IPS-18a (cell line): ENCODE measurements around the gene LONP1.

Source experiments
- H3K27ac ChIP-seq: one replicate; pipeline ENCODE4 v1.5.1; 2013; ENCODE audit warnings: low read length
- H3K27me3 ChIP-seq: one replicate; pipeline ENCODE4 v1.6.1; 2013; ENCODE audit warnings: mild to moderate bottlenecking, low read length; ENCODE audit not compliant: control insufficient read depth, insufficient read depth
- H3K36me3 ChIP-seq: one replicate; pipeline ENCODE4 v1.6.1; 2013; ENCODE audit warnings: low read depth, low read length; ENCODE audit not compliant: control insufficient read depth
- H3K4me1 ChIP-seq: one replicate; pipeline ENCODE4 v1.6.1; 2013; ENCODE audit warnings: low read depth, low read length; ENCODE audit not compliant: control insufficient read depth
- H3K4me3 ChIP-seq: one replicate; pipeline ENCODE4 v1.5.1; 2013; ENCODE audit warnings: low read length
- H3K9ac ChIP-seq: one replicate; pipeline ENCODE4 v1.6.1; 2013; ENCODE audit warnings: mild to moderate bottlenecking, low read length, moderate library complexity
- H3K9me3 ChIP-seq: one replicate; pipeline ENCODE4 v1.6.1; 2013; ENCODE audit warnings: low read depth, low read length; ENCODE audit not compliant: control insufficient read depth

Gene LONP1

DNA sequence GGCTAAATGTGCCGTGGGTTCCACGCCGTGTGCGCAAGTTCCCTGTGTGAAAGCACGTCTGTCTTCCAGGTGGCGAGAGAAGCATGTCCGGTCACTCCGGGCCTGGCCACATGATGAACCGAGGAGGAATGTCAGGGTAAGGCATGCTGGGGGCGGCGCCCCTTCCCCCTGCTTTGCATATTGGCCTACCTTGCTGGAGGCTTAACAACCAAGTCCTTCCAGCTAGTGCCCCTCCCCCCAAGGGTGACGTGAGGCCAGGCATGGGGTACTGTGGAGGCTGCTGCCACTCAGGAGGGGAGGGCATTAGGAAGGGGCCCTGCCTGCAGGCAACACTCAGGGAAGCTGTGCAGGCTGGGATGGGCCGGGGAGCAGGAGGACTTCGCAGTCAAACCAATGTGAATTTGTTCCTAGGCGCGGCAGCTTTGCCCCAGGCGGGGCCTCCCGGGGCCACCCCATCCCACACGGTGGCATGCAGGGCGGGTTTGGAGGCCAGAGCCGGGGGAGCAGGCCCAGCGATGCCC, 52.1 kb downstream of the LONP1 start:
- Histone ChIP-seq H3K4me3 (no peak overlapping the region), H3K27ac (no peak overlapping the region), H3K27me3 (no peaks in the 10 kb centered on the region), H3K4me1 (no peaks in the 10 kb centered on the region), H3K9ac (no peak overlapping the region), H3K36me3 (peaks cover 67% of the 10 kb centered on the region), H3K9me3 (no peaks in the 10 kb centered on the region)

DNA sequence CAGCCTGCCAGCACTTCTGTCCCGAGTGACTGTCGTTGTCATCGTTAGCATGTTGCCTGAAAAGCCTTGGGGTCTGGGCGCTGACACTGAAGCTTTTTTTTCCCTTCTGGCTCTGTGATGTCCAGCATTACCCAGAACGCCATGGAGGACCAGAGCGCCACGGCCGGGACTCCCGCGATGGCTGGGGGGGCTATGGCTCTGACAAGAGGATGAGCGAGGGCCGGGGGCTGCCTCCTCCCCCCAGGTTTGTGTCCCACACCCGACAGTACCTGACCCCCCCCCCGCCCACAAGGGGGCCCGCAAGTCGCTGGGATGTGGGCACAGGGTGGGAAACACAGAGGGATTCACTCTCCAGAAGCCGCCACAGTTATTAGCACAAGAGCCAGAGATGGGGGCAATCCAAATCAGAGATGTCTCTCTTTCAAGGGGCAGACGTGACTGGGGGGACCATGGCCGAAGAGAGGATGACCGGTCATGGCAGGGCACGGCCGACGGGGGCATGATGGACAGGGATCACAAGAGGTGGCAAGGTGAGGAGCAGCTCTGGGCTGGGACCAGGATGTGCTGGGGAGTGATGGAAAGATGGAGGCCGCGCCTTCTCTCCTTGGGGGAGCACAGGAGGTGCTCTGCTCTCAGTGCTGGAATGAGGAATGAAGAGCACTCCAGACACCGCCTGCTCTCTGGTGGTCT, 52.9 kb downstream of the LONP1 start:
- Histone ChIP-seq H3K4me3 (no peak overlapping the region), H3K36me3 (peaks cover 70% of the 10 kb centered on the region), H3K9ac (no peak overlapping the region), H3K9me3 (no peaks in the 10 kb centered on the region), H3K27ac (no peak overlapping the region), H3K27me3 (no peaks in the 10 kb centered on the region), H3K4me1 (no peaks in the 10 kb centered on the region)

DNA sequence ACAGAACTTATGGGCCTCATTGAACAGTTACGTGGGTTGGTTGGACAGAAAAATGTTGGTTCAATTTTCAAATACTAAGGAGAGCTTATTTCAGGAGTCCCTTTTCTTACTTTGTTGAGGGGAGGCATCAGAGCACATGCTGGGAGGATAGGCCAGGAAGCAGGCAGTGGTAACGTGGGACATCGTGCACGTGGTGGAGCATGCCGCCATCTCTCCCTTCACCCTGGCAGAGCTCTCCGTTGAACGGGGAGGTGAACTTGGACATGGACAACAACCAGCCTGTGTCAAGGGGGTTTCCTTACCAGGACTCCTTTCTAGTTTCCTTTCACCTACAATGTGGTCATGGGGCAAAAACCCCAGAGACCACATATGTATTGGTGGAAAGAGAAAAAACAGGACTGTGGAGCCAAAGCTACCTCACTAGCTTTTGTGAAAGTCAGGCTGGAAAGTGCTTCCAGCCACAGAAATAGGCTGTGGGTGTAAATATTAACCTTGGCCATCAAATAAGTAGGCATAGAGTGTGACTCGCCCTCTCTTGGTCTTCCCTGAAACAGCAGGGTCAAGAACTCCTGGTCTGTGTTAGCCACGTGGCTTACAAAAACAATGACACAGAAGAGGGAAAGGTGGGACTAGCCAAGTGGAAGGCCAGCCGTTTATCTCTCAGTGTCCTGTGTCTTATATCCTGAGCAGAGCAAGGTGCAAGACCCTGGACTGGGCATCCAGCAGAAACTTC, 54.0 kb downstream of the LONP1 start:
- no peak overlapping the region for H3K4me3 ChIP-seq
- no peak overlapping the region for H3K27ac ChIP-seq
- no peaks in the 10 kb centered on the region for H3K9me3 ChIP-seq
- H3K36me3 ChIP-seq, result peaks cover 81% of the 10 kb centered on the region
- no peaks in the 10 kb centered on the region for H3K4me1 ChIP-seq
- H3K9ac ChIP-seq, result no peak overlapping the region
- H3K27me3 ChIP-seq, result no peaks in the 10 kb centered on the region

DNA sequence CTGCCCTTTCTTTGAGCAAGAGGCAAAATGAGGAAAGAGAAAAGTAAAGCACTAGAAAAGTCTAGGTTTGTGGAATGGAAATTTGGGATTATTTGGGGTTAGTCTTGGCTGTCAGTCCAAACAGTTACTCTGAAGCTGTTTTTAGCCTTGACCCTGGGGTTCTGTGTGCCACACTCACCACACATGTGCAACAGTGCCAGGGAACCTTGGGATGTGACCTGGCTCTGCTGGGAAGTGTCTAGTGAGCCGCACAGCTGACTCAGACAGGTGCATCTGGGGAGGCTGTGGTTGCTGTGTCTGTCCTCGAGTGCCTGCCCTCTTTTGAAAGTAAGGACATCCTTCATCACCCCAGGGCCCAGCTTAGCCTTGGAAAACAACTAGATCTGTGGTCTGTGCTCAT, 55.4 kb downstream of the LONP1 start:
- Histone ChIP-seq H3K4me3 (no peak overlapping the region), H3K9me3 (no peaks in the 10 kb centered on the region), H3K4me1 (no peaks in the 10 kb centered on the region), H3K27me3 (no peaks in the 10 kb centered on the region), H3K9ac (no peak overlapping the region), H3K36me3 (peaks cover 87% of the 10 kb centered on the region), H3K27ac (no peak overlapping the region)

DNA sequence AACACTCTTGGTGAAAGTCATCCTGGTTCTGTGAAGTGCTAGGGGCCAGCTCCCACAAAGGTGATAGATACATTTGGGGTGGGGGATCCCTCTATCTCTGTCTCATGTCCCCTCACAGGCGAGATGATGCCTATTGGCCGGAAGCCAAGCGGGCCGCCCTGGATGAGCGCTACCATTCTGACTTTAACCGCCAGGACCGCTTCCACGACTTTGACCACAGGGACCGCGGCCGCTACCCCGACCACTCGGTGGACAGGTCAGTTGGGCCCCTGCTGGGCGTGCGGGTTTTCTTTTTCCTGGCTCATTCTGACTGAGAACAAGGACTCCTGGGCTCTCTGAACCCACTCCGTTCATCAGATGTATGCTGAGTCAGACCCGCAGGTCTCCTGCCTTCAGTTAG, 56.0 kb downstream of the LONP1 start:
- H3K4me3 ChIP-seq, result no peak overlapping the region
- H3K9me3 ChIP-seq, result no peaks in the 10 kb centered on the region
- H3K4me1 ChIP-seq, result no peaks in the 10 kb centered on the region
- peaks cover 85% of the 10 kb centered on the region for H3K36me3 ChIP-seq
- no peak overlapping the region for H3K27ac ChIP-seq
- H3K9ac ChIP-seq, result no peak overlapping the region
- no peaks in the 10 kb centered on the region for H3K27me3 ChIP-seq

DNA sequence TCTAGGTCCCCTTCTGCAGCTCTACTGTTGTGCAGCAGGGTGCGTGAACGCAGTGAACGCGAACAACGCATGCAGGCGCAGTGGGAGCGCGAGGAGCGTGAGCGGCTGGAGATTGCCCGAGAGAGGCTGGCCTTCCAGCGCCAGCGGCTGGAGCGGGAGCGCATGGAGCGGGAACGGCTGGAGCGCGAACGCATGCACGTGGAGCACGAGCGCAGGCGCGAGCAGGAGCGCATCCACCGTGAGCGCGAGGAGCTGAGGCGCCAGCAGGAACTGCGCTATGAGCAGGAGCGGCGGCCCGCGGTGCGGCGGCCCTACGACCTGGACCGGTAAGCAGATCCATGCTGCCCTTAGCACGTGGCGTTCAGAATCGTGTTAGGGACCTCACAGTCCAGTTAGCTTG, 58.5 kb downstream of the LONP1 start:
- Histone ChIP-seq H3K9ac (no peak overlapping the region), H3K36me3 (peaks cover 83% of the 10 kb centered on the region), H3K27ac (no peak overlapping the region), H3K4me3 (no peak overlapping the region), H3K27me3 (no peaks in the 10 kb centered on the region), H3K9me3 (no peaks in the 10 kb centered on the region), H3K4me1 (no peaks in the 10 kb centered on the region)

DNA sequence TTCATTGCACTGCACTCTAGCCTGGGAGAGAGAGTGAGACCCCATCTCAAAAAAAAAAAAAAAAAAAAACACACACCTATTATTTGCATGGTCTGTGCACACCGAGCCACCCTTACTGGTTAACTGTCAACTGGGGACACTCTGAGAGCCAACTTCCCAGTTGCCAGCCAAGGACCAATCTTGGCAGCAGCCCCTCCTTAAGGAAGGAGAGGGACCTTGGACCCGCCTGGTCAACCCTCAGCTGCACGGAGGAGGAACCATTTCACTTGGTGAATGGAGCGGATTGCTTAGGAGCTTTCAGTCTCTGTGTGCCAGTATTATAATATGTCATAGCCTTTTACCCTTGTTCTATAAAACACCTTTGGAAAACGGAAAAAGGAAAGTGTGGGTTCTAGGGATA, 64.5 kb downstream of the LONP1 start:
- Histone ChIP-seq H3K4me3 (no peak overlapping the region), H3K36me3 (peaks cover 86% of the 10 kb centered on the region), H3K27me3 (no peaks in the 10 kb centered on the region), H3K4me1 (no peaks in the 10 kb centered on the region), H3K9ac (no peak overlapping the region), H3K27ac (no peak overlapping the region), H3K9me3 (no peaks in the 10 kb centered on the region)

DNA sequence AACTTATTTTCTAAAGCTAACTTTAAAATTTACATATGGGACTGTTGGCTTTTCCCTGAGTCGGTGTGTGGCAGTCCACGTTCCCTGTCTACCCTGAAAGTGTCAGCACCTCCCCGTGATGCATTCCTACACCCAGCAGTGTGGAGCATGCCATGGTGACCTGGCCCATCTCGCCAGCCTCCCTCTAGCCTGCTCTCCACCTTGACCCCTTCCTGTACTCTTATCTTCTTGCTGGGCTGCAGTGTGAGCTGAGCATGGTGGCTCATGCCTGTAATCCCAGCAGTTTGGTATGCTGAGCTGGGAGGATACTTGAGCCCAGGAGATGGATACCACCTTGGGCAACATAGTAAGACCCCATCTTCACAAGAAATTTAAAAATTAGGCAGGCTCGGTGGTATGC, 65.0 kb downstream of the LONP1 start:
- no peak overlapping the region for H3K9ac ChIP-seq

DNA sequence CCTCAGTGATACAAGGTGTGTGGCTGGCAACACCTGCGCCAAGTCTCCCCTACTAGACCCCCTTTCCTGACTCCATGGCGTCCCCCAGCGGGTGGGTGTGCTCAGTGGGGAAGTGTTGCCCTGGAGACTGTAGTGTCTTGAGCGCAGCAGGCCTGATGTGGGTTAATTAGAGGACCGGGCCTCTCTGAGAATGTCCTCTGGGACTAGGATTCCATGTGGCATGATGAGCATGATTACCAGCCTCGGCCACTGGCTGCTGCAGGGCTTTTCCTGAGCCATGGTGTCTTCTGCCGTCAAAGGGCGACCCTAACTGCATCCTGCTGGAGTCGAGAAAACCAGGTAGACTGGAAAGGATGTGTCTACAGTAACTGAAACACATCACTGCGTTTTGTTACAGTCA, 67.7 kb downstream of the LONP1 start:
- Histone ChIP-seq H3K27me3 (no peaks in the 10 kb centered on the region), H3K9me3 (no peaks in the 10 kb centered on the region), H3K4me1 (no peaks in the 10 kb centered on the region), H3K36me3 (peaks cover 86% of the 10 kb centered on the region), H3K4me3 (no peak overlapping the region), H3K9ac (no peak overlapping the region), H3K27ac (no peak overlapping the region)

More for the DNA sequence above, 65.0 kb downstream of the LONP1 start:
- H3K9me3 ChIP-seq, result no peaks in the 10 kb centered on the region
- no peaks in the 10 kb centered on the region for H3K4me1 ChIP-seq
- peaks cover 86% of the 10 kb centered on the region for H3K36me3 ChIP-seq
- no peaks in the 10 kb centered on the region for H3K27me3 ChIP-seq
- H3K27ac ChIP-seq, result no peak overlapping the region
- H3K4me3 ChIP-seq, result no peak overlapping the region

DNA sequence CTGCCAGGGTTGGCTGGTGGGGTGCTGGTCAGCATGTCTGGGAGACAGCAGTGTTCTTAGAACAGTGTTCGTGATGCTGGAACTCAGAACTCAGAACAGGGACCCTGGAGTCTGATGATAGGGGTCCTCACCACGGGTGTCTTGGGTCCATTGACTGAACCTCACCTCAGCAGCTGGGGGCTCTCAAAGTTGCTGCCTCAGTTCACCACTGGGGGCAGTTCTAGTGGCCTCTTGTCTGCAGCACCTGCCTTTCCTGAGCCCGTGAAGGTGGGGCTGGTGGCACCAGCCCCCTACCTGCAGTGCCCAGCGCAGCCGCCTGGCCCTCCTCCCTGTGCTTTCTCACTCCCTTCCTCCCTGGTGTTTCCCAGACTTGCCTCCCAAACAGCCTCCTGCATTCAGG, 68.6 kb downstream of the LONP1 start:
- H3K36me3 ChIP-seq, result peaks cover 89% of the 10 kb centered on the region
- no peak overlapping the region for H3K4me3 ChIP-seq
- no peak overlapping the region for H3K27ac ChIP-seq
- no peaks in the 10 kb centered on the region for H3K4me1 ChIP-seq
- H3K9ac ChIP-seq, result no peak overlapping the region
- H3K9me3 ChIP-seq, result no peaks in the 10 kb centered on the region
- H3K27me3 ChIP-seq, result no peaks in the 10 kb centered on the region

DNA sequence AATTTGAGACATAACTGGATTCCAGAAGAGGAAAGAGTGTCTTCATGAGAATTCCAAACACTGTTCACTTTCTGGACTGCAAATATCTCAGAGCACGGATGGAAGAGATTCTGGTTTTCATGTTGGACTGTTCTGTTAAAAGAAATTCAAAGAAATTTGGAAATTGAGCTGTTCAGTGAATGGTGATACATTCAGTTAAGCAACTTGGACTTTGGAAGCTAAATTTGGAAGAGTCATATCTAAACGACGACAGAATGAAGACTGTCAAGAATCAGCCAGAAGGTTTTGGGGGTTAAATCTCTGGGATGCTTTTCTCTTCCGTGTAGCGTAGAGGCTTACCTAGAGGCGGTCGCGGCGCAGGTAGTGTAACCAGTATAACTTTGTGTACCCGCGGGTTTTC, 71.5 kb downstream of the LONP1 start:
- H3K27me3 ChIP-seq, result no peaks in the 10 kb centered on the region
- no peaks in the 10 kb centered on the region for H3K9me3 ChIP-seq
- H3K9ac ChIP-seq, result no peak overlapping the region
- no peaks in the 10 kb centered on the region for H3K4me1 ChIP-seq
- H3K27ac ChIP-seq, result no peak overlapping the region
- peaks cover 92% of the 10 kb centered on the region for H3K36me3 ChIP-seq
- no peak overlapping the region for H3K4me3 ChIP-seq

DNA sequence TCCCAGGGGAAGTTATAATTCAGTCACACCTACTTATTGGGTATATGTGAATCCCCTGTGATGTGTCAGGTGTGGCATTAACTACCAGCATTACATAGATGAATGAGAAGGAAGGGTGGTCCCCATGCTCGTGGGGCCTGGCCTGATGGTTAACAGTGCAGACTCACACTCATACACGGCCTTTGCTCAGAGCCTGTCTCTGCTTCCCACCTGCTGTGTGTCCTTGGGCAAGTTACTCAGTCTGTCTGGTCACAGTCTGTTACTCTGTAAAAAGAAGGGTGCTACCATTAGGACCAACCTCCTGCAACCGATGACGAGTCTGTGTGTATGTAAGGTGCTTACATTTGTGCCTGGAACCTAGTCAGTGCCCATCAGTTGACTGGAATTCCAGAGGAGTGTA, 73.2 kb downstream of the LONP1 start:
- H3K4me1 ChIP-seq, result no peaks in the 10 kb centered on the region
- peaks cover 91% of the 10 kb centered on the region for H3K36me3 ChIP-seq
- H3K9ac ChIP-seq, result no peak overlapping the region

More for the DNA sequence above, 73.2 kb downstream of the LONP1 start:
- Histone ChIP-seq H3K4me3 (no peak overlapping the region), H3K27me3 (no peaks in the 10 kb centered on the region), H3K9me3 (no peaks in the 10 kb centered on the region), H3K27ac (no peak overlapping the region)
